GM12878 (cell line): ENCODE results near the gene FAM228A. TPM values are rescaled to one million over a fixed set of nuclear protein-coding genes. Genes with fewer than 3 reads are reported as not detected.

Experiments used
- ATAC-seq: fragments of 200-7000 bp; cut with Tn5 transposase; 3 replicates; pipeline ENCODE4 v1.9.1; 2020; ENCODE audit warnings: mild to moderate bottlenecking, moderate library complexity
- BruUV-seq: library from RNA; stranded (reverse); fragments of 400-500 nt; replicated peaks from 2 replicates; lab custom pipeline; 2021; lab: Mats Ljungman, UMichigan
- CTCF ChIA-PET: fragments of 300-600 bp; sonication (Branson Sonifier 250); formaldehyde crosslinking; extraction: SDS; loops from one replicate; lab custom pipeline; 2021; ENCODE audit warnings: inconsistent platforms; lab: Yijun Ruan, JAX
- POLR2A ChIA-PET: fragments of 350-600 bp; formaldehyde crosslinking; extraction: SDS; loops from one replicate; lab custom pipeline; 2021; ENCODE audit warnings: inconsistent platforms; lab: Charles Lee
- RAD21 ChIA-PET: fragments of 300-600 bp; sonication (Branson Sonifier 250); formaldehyde crosslinking; loops from one replicate; lab custom pipeline; 2023; ENCODE audit warnings: antibody characterized with exemption; ENCODE audit not compliant: unreplicated experiment; lab: Charles Lee
- SMC1A ChIA-PET: fragments of 300-600 bp; sonication (Branson Sonifier 250); formaldehyde crosslinking; loops from one replicate; lab custom pipeline; 2023; ENCODE audit not compliant: unreplicated experiment, uncharacterized antibody; lab: Charles Lee
- DNase-seq: peaks from one replicate; pipeline ENCODE4 v3.0.0-alpha.2; 2011; ENCODE audit warnings: low read depth, low spot score
- FAIRE-seq: peaks from 3 replicates; lab custom pipeline; 2011; peaks lifted over from hg19 to GRCh38; lab: Jason Lieb, UNC
- H2AFZ ChIP-seq: 2 replicates; pipeline ENCODE4 v1.6.0; 2011; ENCODE audit warnings: low read depth, low read length, control low read depth; ENCODE audit not compliant: control insufficient read depth
- H3K27ac ChIP-seq: 2 replicates; pipeline ENCODE4 v1.5.1; 2011; ENCODE audit warnings: control low read depth; ENCODE audit not compliant: control insufficient read depth, insufficient read depth
- H3K27me3 ChIP-seq, 2 experiments: replicated peaks in 1 of 2; 2 replicates each; pipeline versions ENCODE4 v1.6.0 to v1.6.1; 2011; ENCODE audit warnings: low read length in 1 of 2; ENCODE audit not compliant: control insufficient read depth in 2 of 2, insufficient read depth in 2 of 2
- H3K36me3 ChIP-seq, 2 experiments: 2 replicates each; pipeline ENCODE4 v1.5.1; 2011; ENCODE audit warnings: low read length in 1 of 2; ENCODE audit not compliant: control insufficient read depth in 2 of 2, insufficient read depth in 2 of 2
- H3K4me1 ChIP-seq: 2 replicates; pipeline ENCODE4 v1.6.1; 2011; ENCODE audit warnings: mild to moderate bottlenecking, low read length, moderate library complexity, mixed read lengths; ENCODE audit not compliant: control insufficient read depth, insufficient read depth
- H3K4me2 ChIP-seq: 2 replicates; pipeline ENCODE4 v1.6.0; 2011; ENCODE audit warnings: control low read depth; ENCODE audit not compliant: control insufficient read depth, insufficient read depth
- H3K4me3 ChIP-seq: fragments of 200-600 bp; sonication (generic); 2 replicates; pipeline ENCODE4 v1.5.1; 2016
- H3K79me2 ChIP-seq: 2 replicates; pipeline ENCODE4 v1.6.0; 2011; ENCODE audit warnings: low read length; ENCODE audit not compliant: control insufficient read depth, insufficient read depth
- H3K9ac ChIP-seq: 2 replicates; pipeline ENCODE4 v1.8.0; 2011; ENCODE audit warnings: low read length, control low read depth, mixed read lengths; ENCODE audit not compliant: control insufficient read depth, insufficient read depth
- H3K9me3 ChIP-seq: replicated peaks from 3 replicates; pipeline ENCODE4 v1.5.1; 2011; ENCODE audit warnings: mild to moderate bottlenecking, low read length; ENCODE audit not compliant: control insufficient read depth, insufficient read depth
- H4K20me1 ChIP-seq: 2 replicates; pipeline ENCODE4 v1.6.0; 2011; ENCODE audit not compliant: control insufficient read depth, insufficient read depth
- BACH1 ChIP-seq: fragments of 450-650 bp; IDR thresholded peaks from 2 replicates; pipeline ENCODE4 v1.6.1; 2017; ENCODE audit warnings: mild to moderate bottlenecking, borderline replicate concordance
- BHLHE40 ChIP-seq, 2 experiments: fragments of 450-650 bp in 1 of 2; IDR thresholded peaks; 2 replicates each; pipeline ENCODE4 v1.6.1; 2011 to 2017; ENCODE audit warnings: low read depth in 2 of 2, borderline replicate concordance in 1 of 2, improper control_type of control experiment in 1 of 2, low read length in 1 of 2, mild to moderate bottlenecking in 1 of 2
- CEBPB ChIP-seq, 2 experiments: fragments of 150-350 bp in 1 of 2; IDR thresholded peaks; 2 replicates each; pipeline ENCODE4 v1.6.1; 2012 to 2014; ENCODE audit warnings: low read depth in 2 of 2, low read length in 2 of 2, borderline replicate concordance in 1 of 2, inconsistent platforms in 1 of 2
- E4F1 ChIP-seq: fragments of 450-650 bp; IDR thresholded peaks from 2 replicates; pipeline ENCODE4 v1.6.1; 2018; ENCODE audit warnings: borderline replicate concordance, mild to moderate bottlenecking; ENCODE audit not compliant: partially characterized antibody
- HDAC2 ChIP-seq: fragments of 200-600 bp; sonication (generic); IDR thresholded peaks from 2 replicates; pipeline ENCODE4 v1.6.1; 2017
- NR2C2 ChIP-seq: IDR thresholded peaks from 2 replicates; pipeline ENCODE4 v1.6.1; 2011; ENCODE audit warnings: borderline replicate concordance, low read depth; ENCODE audit not compliant: control insufficient read depth, insufficient read length
- SIX5 ChIP-seq: IDR thresholded peaks from 2 replicates; pipeline ENCODE4 v1.6.1; 2011; ENCODE audit warnings: mild to moderate bottlenecking, low read depth, low read length, moderate library complexity; ENCODE audit not compliant: severe bottlenecking
- SKIL ChIP-seq: fragments of 450-650 bp; IDR thresholded peaks from 2 replicates; pipeline ENCODE4 v1.6.1; 2017; ENCODE audit warnings: mild to moderate bottlenecking, low read depth, inconsistent platforms; ENCODE audit not compliant: poor library complexity, severe bottlenecking
- TAF1 ChIP-seq: IDR thresholded peaks from 2 replicates; pipeline ENCODE4 v1.6.1; 2011; ENCODE audit warnings: mild to moderate bottlenecking, low read depth, low read length, borderline replicate concordance
- WGBS: methylation state at CpG from one replicate; pipeline ENCODE4 v1.1.6; 2016; ENCODE audit warnings: low lambda C conversion rate; ENCODE audit not compliant: insufficient replicate concordance, insufficient coverage; ENCODE audit errors: missing lambda C conversion rate; 5-methylcytosine and 5-hydroxymethylcytosine counted together
- in situ Hi-C: fragments of 300-500 bp; cut with MboI; formaldehyde crosslinking; loops from 9 replicates; pipeline ENCODE4 v1.14.3; 2018; ENCODE audit warnings: mixed read lengths
- intact Hi-C: fragments of 100-400 bp; cut with micrococcal nuclease; formaldehyde crosslinking; loops from one replicate; pipeline ENCODE4 v1.14.2; 2022; ENCODE audit not compliant: unreplicated experiment
- polyA plus RNA-seq, 11 experiments: library from polyadenylated mRNA; depleted of rRNA in 4 of 11; unstranded in 6 of 11; stranded (reverse) in 5 of 11; fragments of >200 nt; fragmentation: Nextera tagmentation in 4 of 11; fragmentation: Illumina TruSeq in 1 of 11; extraction: Ambion mirVana in 4 of 11; extraction: Trizol in 1 of 11; gene quantifications; 1 replicate in 1 of 11; 2 replicates in 10 of 11; pipeline versions ENCODE4 v1.2.1 to v1.2.3, GENCODE V29; 2011 to 2016; ENCODE audit warnings: inconsistent platforms in 2 of 11, missing spikeins in 2 of 11, low read depth in 1 of 11
- total RNA-seq, 4 experiments: library from RNA; depleted of rRNA in 3 of 4; stranded (reverse); fragments of >200 nt in 3 of 4; fragmentation: Illumina TruSeq in 1 of 4; extraction: Trizol in 1 of 4; gene quantifications; 2 replicates each; pipeline versions ENCODE4 v1.2.1 to v1.2.3, GENCODE V29; 2013 to 2021
- TF ChIP-seq, protein P1 (sequence below): IDR thresholded peaks from 2 replicates; pipeline ENCODE4 v1.6.1; 2011; ENCODE audit warnings: low read depth, mild to moderate bottlenecking, low read length, moderate library complexity, borderline replicate concordance; ENCODE audit errors: extremely low read depth
- TF ChIP-seq, protein P2 (sequence below): IDR thresholded peaks from 2 replicates; pipeline ENCODE4 v1.6.1; 2012; ENCODE audit warnings: improper control_type of control experiment, low read depth, low read length; ENCODE audit not compliant: insufficient replicate concordance

The FAM228A gene
- total and polyA plus RNA-seq, 10 of the 15 experiments (the other 5 are each of a cell fraction or from before 2014, with no cell fraction given): 0.06 TPM; not detected in 9

DNA sequence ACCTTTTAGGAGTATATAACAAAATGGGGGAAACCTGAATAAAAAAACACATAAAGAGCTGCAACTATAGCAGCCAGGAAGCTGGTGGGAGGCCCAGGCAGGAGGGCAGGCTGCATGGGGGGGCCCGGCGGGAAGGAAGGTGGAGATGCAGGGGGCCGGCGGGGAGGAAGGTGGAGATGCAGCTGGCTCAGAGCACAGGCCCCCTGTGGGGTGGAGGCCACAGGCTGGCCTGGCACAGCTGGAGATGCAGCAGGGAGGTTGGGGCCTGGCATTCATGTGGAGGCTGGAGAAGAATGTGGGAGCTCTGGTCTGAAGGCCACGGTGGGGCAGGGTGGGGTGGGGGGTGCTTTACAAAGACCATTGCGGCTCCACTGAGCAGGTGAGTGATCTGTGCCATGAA, 31.4 kb downstream of the FAM228A start:
- Histone ChIP-seq H3K36me3 (peaks cover 11 to 29% of the 10 kb centered on the region in 2 experiments), H3K9me3 (no peaks in the 10 kb centered on the region), H3K27ac (no peak overlapping the region), H3K9ac (no peak overlapping the region), H3K79me2 (no peaks in the 10 kb centered on the region), H3K4me1 (no peaks in the 10 kb centered on the region), H3K4me3 (no peak overlapping the region), H4K20me1 (no peaks in the 10 kb centered on the region), H3K27me3 (no peaks in the 10 kb centered on the region)
- ATAC-seq (no peak), FAIRE-seq (no peak), DNase-seq (no peak)
- ChIA-PET POLR2A (interaction anchor here (0.6 kb wide), 1 partner anchor 9 kb away, joined by 3 read pairs; no protein-coding TSS in a partner anchor), RAD21 (interaction anchor here (0.6 kb wide), 1 partner anchor 71 kb away, joined by 3 read pairs; no protein-coding TSS in a partner anchor)
- intact Hi-C loops (no loop called here), in situ Hi-C loops (no loop called here)
- WGBS: 98% methylated on average over 5 of the region's 6 CpGs
- TF ChIP-seq SKIL (no peak), BHLHE40 (IDR thresholded peaks at IDR 0.05; ENCODE audit: borderline replicate concordance in 1 of 2, low read depth in 2 of 2, low read length in 1 of 2) (no peak), BACH1 (no peak), SIX5 (no peak), HDAC2 (no peak), E4F1 (no peak), NR2C2 (no peak), TAF1 (no peak), CEBPB (IDR thresholded peaks at IDR 0.05; ENCODE audit: borderline replicate concordance in 1 of 2, low read depth in 2 of 2, low read length in 2 of 2) (no peak)
- TF ChIP-seq, protein P1, sequence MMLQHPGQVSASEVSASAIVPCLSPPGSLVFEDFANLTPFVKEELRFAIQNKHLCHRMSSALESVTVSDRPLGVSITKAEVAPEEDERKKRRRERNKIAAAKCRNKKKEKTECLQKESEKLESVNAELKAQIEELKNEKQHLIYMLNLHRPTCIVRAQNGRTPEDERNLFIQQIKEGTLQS: no peak
- TF ChIP-seq, protein P2, sequence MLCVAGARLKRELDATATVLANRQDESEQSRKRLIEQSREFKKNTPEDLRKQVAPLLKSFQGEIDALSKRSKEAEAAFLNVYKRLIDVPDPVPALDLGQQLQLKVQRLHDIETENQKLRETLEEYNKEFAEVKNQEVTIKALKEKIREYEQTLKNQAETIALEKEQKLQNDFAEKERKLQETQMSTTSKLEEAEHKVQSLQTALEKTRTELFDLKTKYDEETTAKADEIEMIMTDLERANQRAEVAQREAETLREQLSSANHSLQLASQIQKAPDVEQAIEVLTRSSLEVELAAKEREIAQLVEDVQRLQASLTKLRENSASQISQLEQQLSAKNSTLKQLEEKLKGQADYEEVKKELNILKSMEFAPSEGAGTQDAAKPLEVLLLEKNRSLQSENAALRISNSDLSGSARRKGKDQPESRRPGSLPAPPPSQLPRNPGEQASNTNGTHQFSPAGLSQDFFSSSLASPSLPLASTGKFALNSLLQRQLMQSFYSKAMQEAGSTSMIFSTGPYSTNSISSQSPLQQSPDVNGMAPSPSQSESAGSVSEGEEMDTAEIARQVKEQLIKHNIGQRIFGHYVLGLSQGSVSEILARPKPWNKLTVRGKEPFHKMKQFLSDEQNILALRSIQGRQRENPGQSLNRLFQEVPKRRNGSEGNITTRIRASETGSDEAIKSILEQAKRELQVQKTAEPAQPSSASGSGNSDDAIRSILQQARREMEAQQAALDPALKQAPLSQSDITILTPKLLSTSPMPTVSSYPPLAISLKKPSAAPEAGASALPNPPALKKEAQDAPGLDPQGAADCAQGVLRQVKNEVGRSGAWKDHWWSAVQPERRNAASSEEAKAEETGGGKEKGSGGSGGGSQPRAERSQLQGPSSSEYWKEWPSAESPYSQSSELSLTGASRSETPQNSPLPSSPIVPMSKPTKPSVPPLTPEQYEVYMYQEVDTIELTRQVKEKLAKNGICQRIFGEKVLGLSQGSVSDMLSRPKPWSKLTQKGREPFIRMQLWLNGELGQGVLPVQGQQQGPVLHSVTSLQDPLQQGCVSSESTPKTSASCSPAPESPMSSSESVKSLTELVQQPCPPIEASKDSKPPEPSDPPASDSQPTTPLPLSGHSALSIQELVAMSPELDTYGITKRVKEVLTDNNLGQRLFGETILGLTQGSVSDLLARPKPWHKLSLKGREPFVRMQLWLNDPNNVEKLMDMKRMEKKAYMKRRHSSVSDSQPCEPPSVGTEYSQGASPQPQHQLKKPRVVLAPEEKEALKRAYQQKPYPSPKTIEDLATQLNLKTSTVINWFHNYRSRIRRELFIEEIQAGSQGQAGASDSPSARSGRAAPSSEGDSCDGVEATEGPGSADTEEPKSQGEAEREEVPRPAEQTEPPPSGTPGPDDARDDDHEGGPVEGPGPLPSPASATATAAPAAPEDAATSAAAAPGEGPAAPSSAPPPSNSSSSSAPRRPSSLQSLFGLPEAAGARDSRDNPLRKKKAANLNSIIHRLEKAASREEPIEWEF: no peak
- TF ChIP-seq, all 136 proteins: peak for 0
- no peak overlapping the region for H2AFZ ChIP-seq
- CTCF ChIA-PET: no interaction called here
- BruUV-seq: no TSS peak
- H3K4me2 ChIP-seq: no peak overlapping the region
- SMC1A ChIA-PET: interaction anchor here (0.6 to 1.4 kb wide), 5 partner anchors 9 to 56 kb away, joined by 3 to 4 read pairs (median 3); no protein-coding TSS in a partner anchor
